ENCODE data around the gene DENND1A. TPM values are rescaled to one million over a fixed set of nuclear protein-coding genes. Genes with fewer than 3 reads are reported as not detected.

DENND1A gene
- total RNA-seq, 1 experiment from 2014 or later = 19.7 TPM

GRCh38 chr9:123724211-123724796, 205.6 kb downstream of the DENND1A start:
- no peak for DNase-seq (ENCODE audit: low read depth, low spot score)
- intact Hi-C loops (cut with micrococcal nuclease; ENCODE audit: unreplicated experiment) (no loop called here), in situ Hi-C loops (cut with HindIII; ENCODE audit: low pct_unique_long_range_greater_than_20kb, low sequenced_read_pairs) (no loop called here)
- no peak for TF ChIP-seq POLR2AphosphoS5 (IDR thresholded peaks at IDR 0.05; ENCODE audit: low read depth, low read length)
- TF ChIP-seq, protein P1, sequence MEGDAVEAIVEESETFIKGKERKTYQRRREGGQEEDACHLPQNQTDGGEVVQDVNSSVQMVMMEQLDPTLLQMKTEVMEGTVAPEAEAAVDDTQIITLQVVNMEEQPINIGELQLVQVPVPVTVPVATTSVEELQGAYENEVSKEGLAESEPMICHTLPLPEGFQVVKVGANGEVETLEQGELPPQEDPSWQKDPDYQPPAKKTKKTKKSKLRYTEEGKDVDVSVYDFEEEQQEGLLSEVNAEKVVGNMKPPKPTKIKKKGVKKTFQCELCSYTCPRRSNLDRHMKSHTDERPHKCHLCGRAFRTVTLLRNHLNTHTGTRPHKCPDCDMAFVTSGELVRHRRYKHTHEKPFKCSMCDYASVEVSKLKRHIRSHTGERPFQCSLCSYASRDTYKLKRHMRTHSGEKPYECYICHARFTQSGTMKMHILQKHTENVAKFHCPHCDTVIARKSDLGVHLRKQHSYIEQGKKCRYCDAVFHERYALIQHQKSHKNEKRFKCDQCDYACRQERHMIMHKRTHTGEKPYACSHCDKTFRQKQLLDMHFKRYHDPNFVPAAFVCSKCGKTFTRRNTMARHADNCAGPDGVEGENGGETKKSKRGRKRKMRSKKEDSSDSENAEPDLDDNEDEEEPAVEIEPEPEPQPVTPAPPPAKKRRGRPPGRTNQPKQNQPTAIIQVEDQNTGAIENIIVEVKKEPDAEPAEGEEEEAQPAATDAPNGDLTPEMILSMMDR (IDR thresholded peaks at IDR 0.05) = peak; percentile 16; the same call in 1 of the 2 replicates
- Histone ChIP-seq H3K9me3 (ENCODE audit: control insufficient read depth, insufficient read depth, low read depth, low read length) (no peaks in the 10 kb centered on the region; the same call in 1 of the 2 replicates), H3K36me3 (ENCODE audit: control insufficient read depth, insufficient read depth, low read length) (no peaks in the 10 kb centered on the region), H3K4me3 (ENCODE audit: low read depth in 2 of 2, low read length in 2 of 2) (no peak overlapping the region), H3K27ac (ENCODE audit: low read length) (no peak overlapping the region), H3K4me1 (ENCODE audit: control insufficient read depth, insufficient read depth, low read length) (no peaks in the 10 kb centered on the region), H3K27me3 (ENCODE audit: control insufficient read depth, insufficient read depth, low read length) (no peaks in the 10 kb centered on the region)
- ChIA-PET CTCF (interaction anchor here (0.6 to 0.9 kb wide), 4 partner anchors 95 to 317 kb away, joined by 5 to 10 read pairs (median 6); no protein-coding TSS in a partner anchor), POLR2A (interaction anchor here (0.6 kb wide), 1 partner anchor 587 kb away, joined by 4 read pairs; no protein-coding TSS in a partner anchor)
- no TSS peak for BruUV-seq (replicated peaks)
- no peak for ATAC-seq

- ATAC-seq = no peak
- no peaks in the 10 kb centered on the region; the same call in 1 of the 2 replicates for H3K9me3 ChIP-seq (ENCODE audit: control insufficient read depth, insufficient read depth, low read depth, low read length)
- intact Hi-C loops (cut with micrococcal nuclease; ENCODE audit: unreplicated experiment) = no loop called here
- in situ Hi-C loops (cut with HindIII; ENCODE audit: low pct_unique_long_range_greater_than_20kb, low sequenced_read_pairs) = no loop called here
- DNase-seq (ENCODE audit: low read depth, low spot score) = no peak
- no peaks in the 10 kb centered on the region for H3K36me3 ChIP-seq (ENCODE audit: control insufficient read depth, insufficient read depth, low read length)
- H3K4me3 ChIP-seq (ENCODE audit: low read depth in 2 of 2, low read length in 2 of 2) = no peak overlapping the region
- no peak overlapping the region for H3K27ac ChIP-seq (ENCODE audit: low read length)
- ChIA-PET CTCF (interaction anchor here (0.9 kb wide), 1 partner anchor 318 kb away, joined by 5 read pairs; no protein-coding TSS in a partner anchor), POLR2A (interaction anchor here (0.6 kb wide), 1 partner anchor 542 kb away, joined by 6 read pairs; no protein-coding TSS in a partner anchor)
- H3K27me3 ChIP-seq (ENCODE audit: control insufficient read depth, insufficient read depth, low read length) = no peaks in the 10 kb centered on the region
- no TSS peak for BruUV-seq (replicated peaks)
- no peaks in the 10 kb centered on the region for H3K4me1 ChIP-seq (ENCODE audit: control insufficient read depth, insufficient read depth, low read length)
- TF ChIP-seq POLR2AphosphoS5 (IDR thresholded peaks at IDR 0.05; ENCODE audit: low read depth, low read length) (no peak), SIN3A (IDR thresholded peaks at IDR 0.05; ENCODE audit: borderline replicate concordance, insufficient read depth, low read depth, low read length) (no peak), TCF7L2 (IDR thresholded peaks at IDR 0.05; ENCODE audit: low read depth, low read length) (no peak)
- TF ChIP-seq, protein P1 (IDR thresholded peaks at IDR 0.05) = no peak
- TF ChIP-seq, protein P2, sequence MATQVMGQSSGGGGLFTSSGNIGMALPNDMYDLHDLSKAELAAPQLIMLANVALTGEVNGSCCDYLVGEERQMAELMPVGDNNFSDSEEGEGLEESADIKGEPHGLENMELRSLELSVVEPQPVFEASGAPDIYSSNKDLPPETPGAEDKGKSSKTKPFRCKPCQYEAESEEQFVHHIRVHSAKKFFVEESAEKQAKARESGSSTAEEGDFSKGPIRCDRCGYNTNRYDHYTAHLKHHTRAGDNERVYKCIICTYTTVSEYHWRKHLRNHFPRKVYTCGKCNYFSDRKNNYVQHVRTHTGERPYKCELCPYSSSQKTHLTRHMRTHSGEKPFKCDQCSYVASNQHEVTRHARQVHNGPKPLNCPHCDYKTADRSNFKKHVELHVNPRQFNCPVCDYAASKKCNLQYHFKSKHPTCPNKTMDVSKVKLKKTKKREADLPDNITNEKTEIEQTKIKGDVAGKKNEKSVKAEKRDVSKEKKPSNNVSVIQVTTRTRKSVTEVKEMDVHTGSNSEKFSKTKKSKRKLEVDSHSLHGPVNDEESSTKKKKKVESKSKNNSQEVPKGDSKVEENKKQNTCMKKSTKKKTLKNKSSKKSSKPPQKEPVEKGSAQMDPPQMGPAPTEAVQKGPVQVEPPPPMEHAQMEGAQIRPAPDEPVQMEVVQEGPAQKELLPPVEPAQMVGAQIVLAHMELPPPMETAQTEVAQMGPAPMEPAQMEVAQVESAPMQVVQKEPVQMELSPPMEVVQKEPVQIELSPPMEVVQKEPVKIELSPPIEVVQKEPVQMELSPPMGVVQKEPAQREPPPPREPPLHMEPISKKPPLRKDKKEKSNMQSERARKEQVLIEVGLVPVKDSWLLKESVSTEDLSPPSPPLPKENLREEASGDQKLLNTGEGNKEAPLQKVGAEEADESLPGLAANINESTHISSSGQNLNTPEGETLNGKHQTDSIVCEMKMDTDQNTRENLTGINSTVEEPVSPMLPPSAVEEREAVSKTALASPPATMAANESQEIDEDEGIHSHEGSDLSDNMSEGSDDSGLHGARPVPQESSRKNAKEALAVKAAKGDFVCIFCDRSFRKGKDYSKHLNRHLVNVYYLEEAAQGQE (IDR thresholded peaks at IDR 0.05; ENCODE audit: insufficient read depth in 1 of 2, low read depth in 2 of 2, low read length in 1 of 2) = no peak
Observed at GRCh38 chr9:123723135-123723875, 206.6 kb downstream of the DENND1A start.
